Panc1 (cell line): Measurements from ENCODE around the gene NLRP8. TPM values are rescaled to one million over a fixed set of nuclear protein-coding genes. Genes with fewer than 3 reads are reported as not detected.

Experiments used
- ATAC-seq: fragments of 200-7000 bp; cut with Tn5 transposase; 2 replicates; pipeline ENCODE4 v1.9.1; 2020; ENCODE audit warnings: mild to moderate bottlenecking, moderate library complexity
- BruUV-seq: library from RNA; stranded (reverse); fragments of 400-500 nt; replicated peaks from 2 replicates; lab custom pipeline; 2021; lab: Mats Ljungman, UMichigan
- CTCF ChIA-PET: fragments of 300-600 bp; sonication (Branson Sonifier 250); formaldehyde crosslinking; loops from one replicate; lab custom pipeline; 2022; ENCODE audit warnings: antibody characterized with exemption; lab: Charles Lee
- POLR2A ChIA-PET: fragments of 300-600 bp; sonication (Branson Sonifier 250); formaldehyde crosslinking; loops from one replicate; lab custom pipeline; 2022; ENCODE audit warnings: antibody characterized with exemption; lab: Charles Lee
- DNase-seq: peaks from one replicate; pipeline ENCODE4 v3.0.0-alpha.2; 2010; ENCODE audit warnings: low read depth, low spot score
- H3K27ac ChIP-seq: 2 replicates; pipeline ENCODE4 v1.5.1; 2011; ENCODE audit warnings: mild to moderate bottlenecking, low read length, inconsistent platforms
- H3K27me3 ChIP-seq: fragments of 200-500 bp; sonication (Bioruptor generic); 2 replicates; pipeline ENCODE4 v1.6.0; 2014; ENCODE audit warnings: low read length, inconsistent platforms; ENCODE audit not compliant: control insufficient read depth, insufficient read depth
- H3K36me3 ChIP-seq: fragments of 200-500 bp; sonication (Bioruptor generic); 2 replicates; pipeline ENCODE4 v1.5.1; 2014; ENCODE audit warnings: inconsistent platforms, mild to moderate bottlenecking, low read length, moderate library complexity; ENCODE audit not compliant: control insufficient read depth, insufficient read depth
- H3K4me1 ChIP-seq: 2 replicates; pipeline ENCODE4 v1.5.1; 2011; ENCODE audit warnings: inconsistent platforms, mild to moderate bottlenecking, low read length, moderate library complexity; ENCODE audit not compliant: control insufficient read depth, insufficient read depth
- H3K4me3 ChIP-seq, 2 experiments: 2 replicates each; pipeline ENCODE4 v1.5.1; 2011 to 2012; ENCODE audit warnings: low read depth in 2 of 2, low read length in 2 of 2, mild to moderate bottlenecking in 2 of 2, inconsistent platforms in 1 of 2, moderate library complexity in 1 of 2
- H3K9me3 ChIP-seq: fragments of 200-500 bp; sonication (Bioruptor generic); 2 replicates; pipeline ENCODE4 v1.5.1; 2014; ENCODE audit warnings: low read depth, mild to moderate bottlenecking, inconsistent platforms, low read length, moderate library complexity; ENCODE audit not compliant: control insufficient read depth, insufficient read depth
- POLR2AphosphoS5 ChIP-seq: IDR thresholded peaks from 2 replicates; pipeline ENCODE4 v1.6.1; 2012; ENCODE audit warnings: mild to moderate bottlenecking, low read depth, low read length, moderate library complexity
- SIN3A ChIP-seq: IDR thresholded peaks from 2 replicates; pipeline ENCODE4 v1.6.1; 2012; ENCODE audit warnings: low read depth, mild to moderate bottlenecking, low read length, moderate library complexity, borderline replicate concordance; ENCODE audit not compliant: insufficient read depth
- TCF7L2 ChIP-seq: IDR thresholded peaks from 2 replicates; pipeline ENCODE4 v1.6.1; 2011; ENCODE audit warnings: mild to moderate bottlenecking, low read depth, low read length, inconsistent platforms
- in situ Hi-C: cut with HindIII; loops from 2 replicates; pipeline ENCODE4 v1.10.0; 2016; ENCODE audit warnings: low sequenced_read_pairs, low pct_unique_long_range_greater_than_20kb
- intact Hi-C: fragments of 100-400 bp; cut with micrococcal nuclease; formaldehyde crosslinking; loops from one replicate; pipeline ENCODE4 v1.10.0; 2022; ENCODE audit not compliant: unreplicated experiment
- total RNA-seq: library from RNA; stranded (reverse); gene quantifications from one replicate; pipeline ENCODE4 v1.2.1, GENCODE V29; 2021; ENCODE audit not compliant: unreplicated experiment
- TF ChIP-seq, protein P1 (sequence below), 2 experiments: IDR thresholded peaks; 2 replicates each; pipeline ENCODE4 v1.6.1; 2011 to 2012; ENCODE audit warnings: low read depth in 2 of 2, control low read depth in 1 of 2, low read length in 1 of 2, mild to moderate bottlenecking in 1 of 2, moderate library complexity in 1 of 2; ENCODE audit not compliant: insufficient read depth in 1 of 2
- TF ChIP-seq, protein P2 (sequence below): fragments of 450-650 bp; IDR thresholded peaks from 2 replicates; pipeline ENCODE4 v1.5.1; 2017; ENCODE audit warnings: mild to moderate bottlenecking

The NLRP8 gene
- total RNA-seq, 1 experiment from 2014 or later: not detected

GRCh38 chr19:55962186-55962585 lies 14.6 kb downstream of the NLRP8 start:
- BruUV-seq: no TSS peak
- TF ChIP-seq, protein P1, sequence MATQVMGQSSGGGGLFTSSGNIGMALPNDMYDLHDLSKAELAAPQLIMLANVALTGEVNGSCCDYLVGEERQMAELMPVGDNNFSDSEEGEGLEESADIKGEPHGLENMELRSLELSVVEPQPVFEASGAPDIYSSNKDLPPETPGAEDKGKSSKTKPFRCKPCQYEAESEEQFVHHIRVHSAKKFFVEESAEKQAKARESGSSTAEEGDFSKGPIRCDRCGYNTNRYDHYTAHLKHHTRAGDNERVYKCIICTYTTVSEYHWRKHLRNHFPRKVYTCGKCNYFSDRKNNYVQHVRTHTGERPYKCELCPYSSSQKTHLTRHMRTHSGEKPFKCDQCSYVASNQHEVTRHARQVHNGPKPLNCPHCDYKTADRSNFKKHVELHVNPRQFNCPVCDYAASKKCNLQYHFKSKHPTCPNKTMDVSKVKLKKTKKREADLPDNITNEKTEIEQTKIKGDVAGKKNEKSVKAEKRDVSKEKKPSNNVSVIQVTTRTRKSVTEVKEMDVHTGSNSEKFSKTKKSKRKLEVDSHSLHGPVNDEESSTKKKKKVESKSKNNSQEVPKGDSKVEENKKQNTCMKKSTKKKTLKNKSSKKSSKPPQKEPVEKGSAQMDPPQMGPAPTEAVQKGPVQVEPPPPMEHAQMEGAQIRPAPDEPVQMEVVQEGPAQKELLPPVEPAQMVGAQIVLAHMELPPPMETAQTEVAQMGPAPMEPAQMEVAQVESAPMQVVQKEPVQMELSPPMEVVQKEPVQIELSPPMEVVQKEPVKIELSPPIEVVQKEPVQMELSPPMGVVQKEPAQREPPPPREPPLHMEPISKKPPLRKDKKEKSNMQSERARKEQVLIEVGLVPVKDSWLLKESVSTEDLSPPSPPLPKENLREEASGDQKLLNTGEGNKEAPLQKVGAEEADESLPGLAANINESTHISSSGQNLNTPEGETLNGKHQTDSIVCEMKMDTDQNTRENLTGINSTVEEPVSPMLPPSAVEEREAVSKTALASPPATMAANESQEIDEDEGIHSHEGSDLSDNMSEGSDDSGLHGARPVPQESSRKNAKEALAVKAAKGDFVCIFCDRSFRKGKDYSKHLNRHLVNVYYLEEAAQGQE (IDR thresholded peaks at IDR 0.05; ENCODE audit: insufficient read depth in 1 of 2, low read depth in 2 of 2, low read length in 1 of 2): no peak
- TF ChIP-seq, protein P2, sequence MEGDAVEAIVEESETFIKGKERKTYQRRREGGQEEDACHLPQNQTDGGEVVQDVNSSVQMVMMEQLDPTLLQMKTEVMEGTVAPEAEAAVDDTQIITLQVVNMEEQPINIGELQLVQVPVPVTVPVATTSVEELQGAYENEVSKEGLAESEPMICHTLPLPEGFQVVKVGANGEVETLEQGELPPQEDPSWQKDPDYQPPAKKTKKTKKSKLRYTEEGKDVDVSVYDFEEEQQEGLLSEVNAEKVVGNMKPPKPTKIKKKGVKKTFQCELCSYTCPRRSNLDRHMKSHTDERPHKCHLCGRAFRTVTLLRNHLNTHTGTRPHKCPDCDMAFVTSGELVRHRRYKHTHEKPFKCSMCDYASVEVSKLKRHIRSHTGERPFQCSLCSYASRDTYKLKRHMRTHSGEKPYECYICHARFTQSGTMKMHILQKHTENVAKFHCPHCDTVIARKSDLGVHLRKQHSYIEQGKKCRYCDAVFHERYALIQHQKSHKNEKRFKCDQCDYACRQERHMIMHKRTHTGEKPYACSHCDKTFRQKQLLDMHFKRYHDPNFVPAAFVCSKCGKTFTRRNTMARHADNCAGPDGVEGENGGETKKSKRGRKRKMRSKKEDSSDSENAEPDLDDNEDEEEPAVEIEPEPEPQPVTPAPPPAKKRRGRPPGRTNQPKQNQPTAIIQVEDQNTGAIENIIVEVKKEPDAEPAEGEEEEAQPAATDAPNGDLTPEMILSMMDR: no peak
- TF ChIP-seq POLR2AphosphoS5 (no peak), SIN3A (no peak), TCF7L2 (no peak)
- Histone ChIP-seq H3K4me3 (no peak overlapping the region), H3K36me3 (no peaks in the 10 kb centered on the region), H3K27me3 (no peaks in the 10 kb centered on the region), H3K27ac (no peak overlapping the region), H3K9me3 (no peaks in the 10 kb centered on the region), H3K4me1 (peaks cover 7% of the 10 kb centered on the region)
- ChIA-PET POLR2A (interaction anchor here (0.6 kb wide), 1 partner anchor 352 kb away, joined by 3 read pairs; the partner anchor contains the start of gene ZSCAN5A), CTCF (interaction anchor here (0.7 to 0.8 kb wide), 2 partner anchors 105 to 387 kb away, joined by 3 read pairs; no protein-coding TSS in a partner anchor)
- DNase-seq (no peak), ATAC-seq (no peak)
- in situ Hi-C loops (no loop called here), intact Hi-C loops (no loop called here)

DNA sequence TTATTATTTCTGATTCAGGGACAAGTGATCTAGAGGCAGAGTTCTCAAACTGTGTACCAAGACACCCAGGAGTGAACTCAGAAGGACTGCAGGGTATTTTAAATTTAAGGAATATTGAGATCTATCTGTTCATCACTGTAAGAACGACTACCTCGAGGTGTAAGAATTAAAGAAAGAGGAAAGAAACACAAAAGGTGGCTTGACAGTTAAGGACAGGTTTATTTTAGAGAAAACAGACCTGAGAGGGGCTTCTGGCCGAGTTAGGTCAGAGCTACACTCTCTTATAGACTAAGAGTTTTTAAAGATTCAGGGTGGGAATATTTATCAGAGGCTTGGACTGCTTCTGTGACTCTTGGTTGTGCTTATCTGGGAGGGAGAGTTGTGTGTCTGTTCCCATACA lies 26.4 kb downstream of the NLRP8 start:
- ChIA-PET POLR2A (no interaction called here), CTCF (no interaction called here)
- intact Hi-C loops (no loop called here), in situ Hi-C loops (no loop called here)
- ATAC-seq (no peak), DNase-seq (no peak)
- H3K27ac ChIP-seq: no peak overlapping the region
- TF ChIP-seq, protein P2: no peak
- TF ChIP-seq, protein P1 (IDR thresholded peaks at IDR 0.05; ENCODE audit: insufficient read depth in 1 of 2, low read depth in 2 of 2, low read length in 1 of 2): no peak
- TF ChIP-seq TCF7L2: no peak
- BruUV-seq: no TSS peak
- H3K9me3 ChIP-seq: peaks cover 5% of the 10 kb centered on the region; the same call in 1 of the 2 replicates
- H3K4me3 ChIP-seq: no peak overlapping the region
- H3K36me3 ChIP-seq: no peaks in the 10 kb centered on the region
- no peaks in the 10 kb centered on the region for H3K4me1 ChIP-seq
- no peaks in the 10 kb centered on the region for H3K27me3 ChIP-seq
